ENCODE data around the gene S100A12.

Gene S100A12

GRCh38 chr1:153333902-153334301, 41.5 kb downstream of the S100A12 start:
- no peak for DNase-seq (ENCODE audit: low read depth)

- DNase-seq (ENCODE audit: low read depth): no peak
Observed at GRCh38 chr1:153324912-153325311, 50.5 kb downstream of the S100A12 start.

All from stimulated activated CD4-positive, alpha-beta T cell treated with anti-CD3 and anti-CD28 coated beads, Interleukin-2, amount 100 ng/mL, for 4 hours (primary cell).